Neural crest cell (in vitro differentiated cells): ENCODE measurements around the gene PRRC2A. TPM values are rescaled to one million over a fixed set of nuclear protein-coding genes. Genes with fewer than 3 reads are reported as not detected.

Experiments
- DNase-seq: peaks from one replicate; pipeline ENCODE4 v3.0.0; 2021; ENCODE audit warnings: low read depth, mixed read lengths, low spot score
- H3K27ac Mint-ChIP-seq: one replicate; pipeline ENCODE4 v1.8.0; 2021; ENCODE audit warnings: mild to moderate bottlenecking, mixed read lengths; ENCODE audit not compliant: unreplicated experiment
- H3K27me3 Mint-ChIP-seq: 2 replicates; pipeline ENCODE4 v1.8.0; 2021; ENCODE audit warnings: low read depth, mild to moderate bottlenecking, mixed read lengths
- H3K36me3 Mint-ChIP-seq: 2 replicates; pipeline ENCODE4 v1.8.0; 2021; ENCODE audit warnings: low read depth, mild to moderate bottlenecking, mixed read lengths
- H3K4me1 Mint-ChIP-seq: 2 replicates; pipeline ENCODE4 v1.8.0; 2021; ENCODE audit warnings: mixed read lengths
- H3K4me3 Mint-ChIP-seq: one replicate; pipeline ENCODE4 v1.8.0; 2021; ENCODE audit warnings: mild to moderate bottlenecking, mixed read lengths
- H3K9me3 Mint-ChIP-seq: 2 replicates; pipeline ENCODE4 v1.8.0; 2021; ENCODE audit warnings: mixed read lengths
- CTCF ChIP-seq: fragments of 200-600 bp; sonication (generic); conservative IDR thresholded peaks from 2 replicates; pipeline ENCODE4 v1.5.0; 2021; ENCODE audit warnings: antibody characterized with exemption, mild to moderate bottlenecking
- total RNA-seq: library from RNA; stranded (reverse); gene quantifications from 2 replicates; pipeline ENCODE4 v1.2.1, GENCODE V29; 2021

PRRC2A gene
- total RNA-seq, 1 donor from 2014 or later = 356 TPM

- no peaks in the 10 kb centered on the region for H3K9me3 Mint-ChIP-seq
- no peak for DNase-seq
- no peak overlapping the region for H3K27ac Mint-ChIP-seq
- peak overlapping the region; percentile 13 for H3K4me3 Mint-ChIP-seq
- H3K4me1 Mint-ChIP-seq = no peaks in the 10 kb centered on the region
- H3K27me3 Mint-ChIP-seq = peaks cover 3% of the 10 kb centered on the region
- H3K36me3 Mint-ChIP-seq = peaks cover 34% of the 10 kb centered on the region
- no peak for TF ChIP-seq CTCF
These were observed 20.9 kb downstream of the PRRC2A start for GRCh38 chr6:31641370-31641769.

- DNase-seq = no peak
- Mint-ChIP-seq H3K36me3 (peaks cover 27% of the 10 kb centered on the region), H3K4me3 (no peak overlapping the region), H3K27me3 (no peaks in the 10 kb centered on the region), H3K4me1 (no peaks in the 10 kb centered on the region), H3K27ac (no peak overlapping the region), H3K9me3 (no peaks in the 10 kb centered on the region)
- no peak for TF ChIP-seq CTCF
These were observed 22.5 kb downstream of the PRRC2A start for GRCh38 chr6:31642798-31643570.

GRCh38 chr6:31643818-31644454 lies 23.4 kb downstream of the PRRC2A start:
- Mint-ChIP-seq H3K27ac (no peak overlapping the region), H3K9me3 (no peaks in the 10 kb centered on the region), H3K4me1 (no peaks in the 10 kb centered on the region), H3K27me3 (no peaks in the 10 kb centered on the region), H3K4me3 (no peak overlapping the region), H3K36me3 (peaks cover 30% of the 10 kb centered on the region)
- DNase-seq = no peak
- TF ChIP-seq CTCF = no peak

GRCh38 chr6:31645325-31645724 lies 24.8 kb downstream of the PRRC2A start:
- peaks cover 27% of the 10 kb centered on the region for H3K36me3 Mint-ChIP-seq
- no peaks in the 10 kb centered on the region for H3K9me3 Mint-ChIP-seq
- TF ChIP-seq CTCF = no peak
- H3K27ac Mint-ChIP-seq = peak overlapping the region; percentile 13
- H3K4me3 Mint-ChIP-seq = peak overlapping the region; percentile 54
- H3K4me1 Mint-ChIP-seq = peaks cover 9% of the 10 kb centered on the region
- DNase-seq = no peak
- H3K27me3 Mint-ChIP-seq = no peaks in the 10 kb centered on the region

GRCh38 chr6:31651602-31652191 lies 31.2 kb downstream of the PRRC2A start:
- Mint-ChIP-seq H3K36me3 (peaks cover 15% of the 10 kb centered on the region), H3K9me3 (no peaks in the 10 kb centered on the region), H3K27ac (peak overlapping the region; percentile 100), H3K4me3 (peak overlapping the region; percentile 94), H3K4me1 (peaks cover 39% of the 10 kb centered on the region), H3K27me3 (peaks cover 9% of the 10 kb centered on the region)
- DNase-seq = no peak
- TF ChIP-seq CTCF = no peak
